ENCODE measurements around the gene RNF20.
"Not testable (repeated sequence)": the region's sequence is repeated elsewhere in the genome, so short reads cannot be mapped to it uniquely, and the experiment has no call there.

The RNF20 gene

DNA sequence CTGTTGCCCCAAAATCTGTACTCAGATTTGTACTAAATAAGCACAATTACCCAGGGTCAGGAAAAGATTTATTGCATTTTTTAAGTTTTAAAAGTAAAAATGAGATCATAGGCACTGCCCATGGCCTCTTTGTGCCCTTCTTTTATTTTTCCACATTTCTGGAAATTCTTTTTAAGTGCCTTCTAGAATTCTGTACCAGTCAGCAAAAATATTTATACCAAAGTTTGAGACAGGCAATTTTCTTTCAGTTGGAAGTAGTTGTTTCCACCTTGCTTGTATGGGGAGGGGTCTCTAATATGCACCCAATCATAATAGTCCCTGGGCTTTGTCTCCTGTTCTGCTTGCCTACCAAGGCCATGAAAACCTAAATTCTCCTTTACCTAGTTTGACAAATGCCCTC is 5.6 kb upstream of the RNF20 start:
- FAIRE-seq (no peak), DNase-seq (ENCODE audit: insufficient read length, low spot score) (no peak)

DNA sequence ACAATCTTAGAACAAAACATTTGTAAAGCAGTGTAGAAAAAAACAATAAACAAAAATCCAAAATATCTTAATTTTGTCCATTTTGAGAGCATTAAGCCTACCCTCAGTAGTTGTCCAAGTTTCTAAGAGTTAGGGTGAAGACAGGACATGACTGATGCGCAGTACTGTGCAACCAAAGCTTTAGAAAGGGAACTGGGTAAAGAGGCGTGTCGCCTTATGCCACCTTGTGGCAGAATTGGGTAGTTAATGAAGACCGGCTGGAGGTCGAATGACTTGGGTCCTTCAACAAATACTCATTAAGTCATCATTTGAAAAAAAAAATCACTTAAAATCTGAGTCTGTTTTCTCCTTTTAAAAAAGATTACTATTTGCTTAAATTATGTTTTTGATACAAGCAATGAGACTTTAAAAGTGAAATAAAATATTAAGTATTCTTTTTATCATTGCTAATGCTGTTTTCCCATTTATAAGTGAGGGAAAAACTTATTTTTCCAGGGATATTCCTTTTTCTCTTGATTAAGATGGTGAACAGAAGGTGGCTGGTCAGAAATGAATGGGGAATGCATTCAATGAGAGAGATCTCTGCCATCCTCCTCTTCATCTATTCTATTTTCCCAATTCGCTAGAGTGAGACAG is 3.5 kb upstream of the RNF20 start:
- FAIRE-seq, result no peak
- peak; percentile 53 for DNase-seq (ENCODE audit: insufficient read length, low spot score)

DNA sequence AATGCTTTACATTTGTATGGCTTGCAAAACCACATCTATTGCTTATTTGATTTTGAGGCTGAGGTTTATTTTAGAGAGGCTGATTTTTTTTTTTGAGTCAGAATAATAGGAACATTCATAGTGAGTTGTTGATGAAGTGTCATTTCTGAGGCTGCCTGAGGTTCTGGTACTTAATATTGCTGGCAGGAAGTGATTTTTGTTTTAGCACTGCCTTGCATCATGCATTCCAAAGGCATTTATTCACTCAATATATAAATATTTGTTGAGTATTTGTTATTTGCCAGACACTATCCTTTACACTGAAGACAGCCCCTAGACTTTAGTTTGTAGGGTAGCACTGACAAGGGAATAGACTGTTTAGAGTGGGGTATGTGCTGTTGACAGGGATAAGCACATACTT is 2.7 kb downstream of the RNF20 start:
- FAIRE-seq, result no peak
- no peak for DNase-seq (ENCODE audit: insufficient read length, low spot score)

DNA sequence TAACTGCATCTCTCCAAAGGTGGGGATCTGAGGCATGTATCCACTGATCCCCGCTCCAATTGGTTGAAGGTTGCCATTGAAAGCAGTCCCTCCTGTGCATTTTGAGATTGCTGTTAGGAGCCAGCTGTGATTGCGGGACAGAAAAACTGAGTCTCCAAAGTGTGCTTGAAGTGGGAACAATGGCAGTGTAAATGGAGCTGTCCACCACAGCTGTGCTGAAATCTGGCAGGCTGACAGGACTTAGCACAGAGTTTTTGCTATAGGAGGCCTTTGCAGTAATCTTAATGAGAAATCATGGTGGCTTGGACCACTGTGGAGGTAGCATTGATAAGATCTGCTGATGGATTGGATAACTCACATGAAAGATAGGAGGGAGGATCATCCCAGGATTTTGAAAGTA is 3.3 kb downstream of the RNF20 start:
- DNase-seq (ENCODE audit: insufficient read length, low spot score), result no peak
- FAIRE-seq, result no peak

DNA sequence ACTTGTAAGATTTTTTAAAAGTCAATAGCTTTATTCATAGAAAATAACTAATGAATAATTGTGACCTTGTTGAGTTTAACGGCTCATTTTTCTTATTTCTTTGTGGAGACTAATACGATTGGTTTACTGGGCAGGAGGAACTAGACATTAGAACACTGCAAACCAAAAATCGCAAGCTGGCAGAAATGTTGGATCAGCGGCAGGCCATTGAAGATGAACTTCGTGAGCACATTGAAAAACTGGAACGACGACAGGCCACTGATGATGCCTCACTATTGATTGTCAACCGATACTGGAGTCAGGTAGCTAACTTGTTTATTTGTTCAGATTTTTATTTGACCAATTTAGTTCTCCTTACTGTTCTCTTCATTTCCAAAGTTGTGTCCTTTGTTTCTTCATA is 6.4 kb downstream of the RNF20 start:
- no peak for DNase-seq (ENCODE audit: insufficient read length, low spot score)
- FAIRE-seq, result no peak

DNA sequence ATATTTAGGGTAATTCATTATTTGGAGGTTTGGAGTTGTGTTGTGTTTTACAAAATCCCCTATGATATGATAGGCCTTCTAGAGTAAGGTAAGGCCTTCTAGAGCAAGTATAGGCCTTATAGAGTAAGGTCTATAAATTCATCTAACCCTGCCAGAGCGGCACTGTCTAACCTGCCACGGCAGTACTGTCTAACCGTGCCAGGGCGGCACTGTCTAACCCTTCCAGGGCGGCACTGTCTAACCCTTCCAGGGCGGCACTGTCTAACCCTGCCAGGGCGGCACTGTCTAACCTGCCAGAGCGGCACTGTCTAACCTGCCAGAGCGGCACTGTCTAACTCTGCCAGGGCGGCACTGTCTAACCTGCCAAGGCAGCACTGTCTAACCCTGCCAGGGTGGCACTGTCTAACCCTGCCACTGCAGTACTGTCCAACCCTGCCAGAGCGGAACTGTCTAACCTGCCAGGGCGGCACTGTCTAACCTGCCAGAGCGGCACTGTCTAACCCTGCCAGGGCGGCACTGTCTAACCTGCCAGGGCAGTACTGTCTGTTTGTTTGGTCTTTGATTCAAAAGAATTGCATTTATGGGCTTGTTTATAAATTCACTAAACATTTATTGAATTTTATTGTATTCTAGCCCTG is 9.6 kb downstream of the RNF20 start:
- DNase-seq (ENCODE audit: insufficient read length, low spot score) (no peak), FAIRE-seq (no peak)

DNA sequence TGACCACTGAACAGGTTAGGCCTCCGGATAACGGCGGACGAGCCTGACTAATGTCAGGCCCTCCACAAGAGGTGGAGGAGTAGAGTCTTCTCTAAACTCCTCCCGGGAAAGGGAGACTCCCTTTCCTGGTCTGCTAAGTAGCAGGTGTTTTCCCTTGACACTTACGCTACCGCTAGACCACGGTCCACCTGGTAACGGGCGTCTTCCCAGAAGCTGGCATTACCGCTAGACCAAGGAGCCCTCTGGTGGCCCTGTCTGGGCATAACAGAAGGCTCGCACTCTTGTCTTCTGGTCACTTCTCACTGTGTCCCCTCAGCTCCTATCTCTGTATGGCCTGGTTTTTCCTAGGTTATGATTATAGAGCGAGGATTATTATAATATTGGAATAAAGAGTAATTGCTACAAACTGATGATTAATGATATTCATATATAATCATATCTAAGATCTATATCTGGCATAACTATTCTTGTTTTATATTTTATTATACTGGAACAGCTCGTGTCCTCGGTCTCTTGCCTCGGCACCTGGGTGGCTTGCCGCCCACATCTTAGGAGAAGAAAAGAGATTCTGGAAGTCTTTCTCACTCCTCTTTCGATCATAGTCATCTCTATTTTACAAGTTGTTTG is 15.9 kb downstream of the RNF20 start:
- DNase-seq (ENCODE audit: insufficient read length, low spot score); FAIRE-seq: not testable (repeated sequence)

DNA sequence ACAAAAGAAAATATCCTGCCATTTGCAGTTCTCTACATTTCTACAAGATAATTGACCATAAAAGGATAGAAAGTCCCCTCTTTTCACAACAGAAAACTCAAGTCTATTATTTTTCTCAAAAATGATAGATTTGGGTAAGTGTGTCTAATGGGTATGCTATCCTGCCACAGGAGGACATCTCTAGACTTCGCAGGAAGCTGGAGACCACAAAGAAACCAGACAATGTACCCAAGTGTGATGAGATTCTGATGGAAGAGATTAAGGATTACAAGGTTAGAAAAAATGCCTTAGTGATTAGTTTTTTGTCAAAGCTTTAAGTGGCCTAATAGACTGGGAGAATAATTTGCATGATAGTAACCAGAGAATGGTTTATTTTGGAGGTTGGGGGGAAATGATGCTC is 28.1 kb downstream of the RNF20 start:
- FAIRE-seq (no peak), DNase-seq (ENCODE audit: insufficient read length, low spot score) (no peak)

DNA sequence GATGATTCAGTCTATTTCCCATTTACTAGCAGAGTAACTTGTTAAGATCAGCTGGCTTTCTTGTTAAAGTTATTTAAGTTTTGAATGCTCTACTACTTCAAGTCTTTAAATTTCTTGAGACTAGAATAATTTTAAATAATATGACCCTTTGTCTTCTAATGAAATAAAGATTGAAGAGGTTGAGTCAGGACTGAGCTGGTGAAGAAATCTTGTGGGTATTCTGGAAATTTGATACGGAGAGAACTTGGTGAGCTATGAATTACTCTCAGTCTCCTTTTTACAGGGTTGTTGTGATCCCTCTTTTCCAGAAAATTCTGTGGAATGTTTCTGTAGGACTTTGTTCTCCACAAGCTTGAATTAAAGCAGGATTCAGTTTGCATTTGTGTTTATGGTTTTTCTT is 29.3 kb downstream of the RNF20 start:
- DNase-seq (ENCODE audit: insufficient read length, low spot score), result no peak
- FAIRE-seq, result no peak

DNA sequence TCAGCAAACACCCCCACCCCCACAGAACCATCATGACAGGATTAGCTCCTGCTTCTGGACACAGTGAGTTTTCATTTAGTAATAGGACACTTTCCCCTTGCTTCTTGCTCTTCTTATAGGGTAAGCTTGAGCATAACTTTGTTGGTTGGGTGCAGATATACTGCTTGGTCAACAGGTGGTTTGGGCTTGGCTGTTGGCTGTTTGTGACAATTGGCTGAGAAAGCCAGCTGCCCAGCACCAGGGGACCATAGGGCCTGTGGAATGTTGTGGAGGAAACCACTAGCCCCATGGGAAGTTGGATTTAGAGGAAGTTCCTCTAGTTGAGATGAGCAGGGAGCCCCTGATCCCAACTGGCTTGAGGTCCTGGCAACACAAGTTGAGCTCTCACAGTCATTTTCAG is 30.6 kb downstream of the RNF20 start:
- DNase-seq (ENCODE audit: insufficient read length, low spot score), result no peak
- no peak for FAIRE-seq

DNA sequence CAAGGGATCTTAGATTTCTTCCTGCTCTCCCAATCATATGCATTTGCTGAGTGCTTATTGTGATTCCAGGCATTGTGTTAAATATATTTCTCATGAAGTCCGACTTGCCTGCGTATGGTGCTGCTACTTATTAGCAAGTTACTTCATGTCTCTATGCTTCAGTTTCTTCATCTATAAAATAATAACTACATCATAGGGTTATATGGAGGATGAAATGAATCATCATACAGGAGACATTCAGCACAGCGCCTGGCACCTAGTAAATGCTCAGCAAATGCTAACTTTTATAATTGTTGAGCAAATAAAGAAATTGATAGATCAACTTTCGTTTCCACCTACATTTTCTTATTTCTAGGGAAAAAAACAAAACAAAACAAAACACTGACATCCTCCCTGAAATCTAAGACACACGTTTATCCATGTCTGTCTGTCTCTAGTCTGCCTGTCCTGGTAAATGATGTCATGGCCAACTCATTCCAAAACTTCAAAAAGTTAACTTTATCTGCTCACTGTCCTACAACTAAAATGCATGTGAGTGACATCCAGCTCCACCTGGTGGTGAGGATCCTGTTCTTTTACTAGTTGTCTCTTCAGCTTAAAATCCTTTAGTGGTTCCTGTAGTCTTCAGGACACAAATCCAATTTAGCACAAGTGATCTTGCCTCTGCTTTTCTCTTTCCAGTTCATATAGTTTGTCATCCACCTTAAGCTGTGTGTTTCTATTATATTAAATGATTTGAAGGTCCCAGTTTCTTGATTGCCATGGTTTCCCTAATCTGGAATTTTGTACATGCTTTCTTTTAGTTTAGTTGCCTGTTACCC is 33.5 kb downstream of the RNF20 start:
- FAIRE-seq (no peak), DNase-seq (ENCODE audit: insufficient read length, low spot score) (peak; percentile 3)

DNA sequence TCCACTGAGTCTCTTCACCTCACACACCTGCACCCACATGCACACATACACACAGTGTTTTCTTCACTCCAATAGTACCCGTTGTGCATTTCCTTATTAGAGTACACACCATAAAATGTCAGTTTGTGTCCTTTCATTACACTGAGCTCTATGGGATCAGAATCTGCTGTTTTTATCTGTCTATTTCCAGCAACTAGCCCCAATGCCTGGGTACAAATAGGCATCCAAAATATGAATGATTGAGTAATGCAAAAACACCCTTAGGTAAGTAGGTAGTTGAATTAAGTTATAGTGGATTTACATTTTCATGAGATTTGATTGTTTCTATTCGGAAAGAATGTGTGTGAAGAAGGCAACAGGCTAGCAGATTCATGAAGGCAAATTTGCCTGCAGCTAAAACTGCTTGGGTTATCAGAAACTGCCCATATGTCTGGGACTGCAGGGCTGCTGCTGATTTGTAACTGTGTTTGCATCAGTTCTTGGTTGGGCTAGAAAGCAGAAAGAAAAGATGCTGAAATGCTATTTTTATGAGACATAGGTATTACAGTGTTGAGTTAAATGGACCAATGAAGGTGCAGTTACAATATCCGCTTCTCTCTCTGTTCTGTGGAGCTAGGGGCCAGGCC is 34.2 kb downstream of the RNF20 start:
- DNase-seq (ENCODE audit: insufficient read length, low spot score), result no peak
- no peak for FAIRE-seq

DNA sequence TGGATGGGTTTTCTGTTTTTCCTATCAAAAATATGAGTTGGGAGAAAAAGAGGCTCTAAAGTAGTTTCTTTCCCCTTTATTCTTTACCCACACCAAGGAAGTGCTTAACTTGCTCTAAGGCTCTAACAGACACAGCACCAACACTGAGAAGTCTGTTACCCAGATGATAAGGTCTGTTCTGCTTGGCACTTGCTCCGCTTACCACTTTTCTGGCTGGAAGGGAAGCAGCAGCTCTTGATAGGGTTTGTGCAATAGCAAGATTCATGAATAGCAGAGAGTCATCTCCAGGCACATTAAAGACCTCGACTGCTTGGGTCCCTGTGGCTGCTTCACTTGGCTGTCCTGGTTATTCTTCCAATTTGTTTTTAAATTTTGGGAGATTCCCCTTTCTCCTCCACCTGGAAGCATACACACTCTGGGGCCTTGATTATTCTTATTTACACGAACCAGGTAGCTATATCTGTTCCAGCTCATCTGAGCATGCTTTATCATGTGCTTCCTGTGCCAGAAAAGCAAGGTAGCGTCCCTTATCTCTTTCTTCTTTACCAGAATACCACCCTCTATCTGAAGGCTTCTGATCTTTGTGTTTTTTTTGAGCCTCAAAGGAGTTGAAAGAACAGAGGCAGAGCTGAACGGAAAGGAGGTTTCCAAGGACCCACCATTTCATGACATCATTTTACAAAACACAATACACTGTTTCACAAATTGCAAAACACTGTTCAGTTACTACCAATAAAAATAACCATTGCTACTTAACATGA is 36.3 kb downstream of the RNF20 start:
- no peak for FAIRE-seq
- no peak for DNase-seq (ENCODE audit: insufficient read length, low spot score)

DNA sequence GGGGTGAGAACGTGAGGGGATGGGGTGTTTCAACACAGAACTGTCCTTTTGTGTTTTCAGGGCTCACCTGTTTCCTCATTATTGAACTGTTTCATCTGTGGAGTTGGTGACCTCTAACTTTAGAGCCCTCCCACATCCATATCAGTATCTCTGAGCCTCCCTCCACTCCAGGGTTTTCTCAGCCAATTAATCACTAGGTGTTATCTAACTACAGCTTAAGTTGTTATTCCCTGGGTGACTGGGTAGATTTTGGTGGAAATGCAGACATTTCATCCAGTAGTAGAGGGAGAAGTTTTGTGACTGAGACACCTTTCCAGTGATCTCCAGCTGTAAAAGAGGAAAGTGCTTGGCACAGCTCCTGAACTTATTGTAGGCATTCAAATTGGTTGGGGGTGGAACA is 37.5 kb downstream of the RNF20 start:
- no peak for FAIRE-seq
- no peak for DNase-seq (ENCODE audit: insufficient read length, low spot score)

DNA sequence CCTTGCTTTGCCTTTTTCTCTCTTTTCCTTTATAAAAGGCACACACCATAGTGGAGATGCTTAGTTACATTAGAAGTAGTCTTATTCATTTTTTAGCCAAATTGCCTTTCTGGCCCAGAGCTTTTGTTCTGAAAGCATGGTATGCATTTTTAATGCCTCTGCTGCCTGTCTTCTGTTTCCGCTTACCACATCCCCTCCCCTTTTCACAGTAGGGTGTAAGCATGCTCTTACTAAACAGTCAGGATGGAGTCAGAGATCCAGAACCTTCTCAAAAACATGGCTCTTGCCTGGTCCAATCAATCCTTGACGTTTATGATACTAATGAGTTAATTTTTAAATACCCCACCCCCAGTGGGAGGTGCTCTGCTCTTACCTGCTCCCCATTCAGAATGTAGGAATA is 38.7 kb downstream of the RNF20 start:
- no peak for FAIRE-seq
- no peak for DNase-seq (ENCODE audit: insufficient read length, low spot score)

DNA sequence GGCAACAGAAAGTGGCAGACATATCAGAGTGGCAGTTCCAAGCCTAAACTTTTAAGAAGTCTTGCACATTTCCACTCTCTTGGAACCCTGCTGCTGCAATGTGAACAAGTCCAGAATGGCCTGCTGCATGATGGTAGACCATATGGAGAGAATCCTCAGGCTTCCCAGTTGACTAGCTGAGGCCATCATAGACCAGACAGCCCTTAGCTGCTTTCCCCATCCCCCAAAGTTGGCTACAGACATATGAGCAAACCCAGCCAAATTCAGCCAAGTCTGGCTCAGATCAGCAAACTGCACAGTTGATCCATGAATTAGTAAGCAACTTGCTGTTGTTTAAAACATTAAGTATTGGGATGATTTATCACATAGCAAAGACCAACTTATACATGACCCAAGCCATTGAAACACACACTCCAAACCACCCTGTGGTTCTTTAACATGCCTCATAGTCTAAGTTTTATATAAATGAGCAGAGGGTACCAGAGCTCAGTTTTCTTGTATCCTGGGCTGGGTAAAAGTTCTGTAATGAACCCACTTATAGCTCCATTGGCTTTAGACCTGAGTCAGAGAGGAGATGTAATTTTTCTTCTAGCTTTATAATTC is 41.2 kb downstream of the RNF20 start:
- FAIRE-seq (no peak), DNase-seq (ENCODE audit: insufficient read length, low spot score) (no peak)

DNA sequence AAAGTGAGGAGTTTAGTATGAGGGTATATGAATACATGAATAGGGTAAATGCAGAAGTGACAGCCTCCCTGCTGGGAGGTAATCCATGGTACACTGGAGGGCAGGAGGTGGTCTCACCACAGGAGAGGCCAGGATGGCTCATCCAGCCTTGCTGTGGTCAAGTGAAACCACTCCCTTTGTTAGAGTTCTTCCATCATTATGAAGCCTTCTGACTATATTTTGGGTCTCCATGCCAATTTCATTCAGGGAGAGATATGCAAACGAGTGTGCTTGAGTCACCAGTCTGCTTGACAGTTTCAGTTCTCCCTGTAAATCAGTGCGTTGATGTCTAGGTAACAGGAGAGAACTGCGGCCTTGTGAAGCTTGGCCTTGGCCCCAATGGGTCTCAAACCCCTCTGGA is 44.7 kb downstream of the RNF20 start:
- DNase-seq (ENCODE audit: insufficient read length, low spot score) (no peak), FAIRE-seq (no peak)

DNA sequence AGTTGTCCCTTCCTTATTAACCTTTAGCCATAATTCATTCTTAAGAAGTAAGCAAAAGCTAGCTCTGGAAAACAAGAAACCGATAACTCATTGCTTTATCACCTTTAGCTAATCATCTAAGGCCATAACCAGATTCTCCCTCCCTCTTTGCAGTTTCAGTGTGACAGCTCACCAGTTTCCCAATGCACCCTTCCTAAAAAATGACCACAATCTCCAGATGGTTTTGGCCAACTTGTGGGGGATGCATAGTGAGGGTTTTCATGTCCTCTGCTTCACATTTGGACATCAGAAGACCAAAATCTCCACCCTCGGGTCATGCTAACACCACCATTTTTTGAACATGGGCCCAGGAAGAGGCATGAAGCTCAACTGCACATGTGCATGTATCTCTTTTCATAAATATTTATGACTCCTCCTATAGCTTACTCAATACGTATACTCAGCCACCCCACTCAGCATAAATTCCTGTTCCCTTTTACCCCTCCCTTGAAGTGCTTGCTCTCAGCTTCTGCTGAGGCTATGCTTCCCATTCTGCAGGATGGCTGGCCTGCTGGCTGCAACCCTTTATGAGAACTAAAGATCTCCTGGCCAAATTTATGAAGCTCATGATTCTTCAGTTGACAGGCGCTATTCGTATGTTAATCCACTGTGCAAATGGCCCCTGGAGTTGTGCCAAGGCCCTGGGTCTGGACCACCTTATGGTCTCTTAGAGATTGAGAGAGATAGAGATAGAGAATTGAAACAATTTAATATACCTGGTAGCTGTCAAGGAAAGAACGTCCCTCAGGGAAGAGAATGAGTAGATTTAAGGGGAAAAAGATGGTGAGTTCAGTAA is 46.3 kb downstream of the RNF20 start:
- no peak for FAIRE-seq
- no peak for DNase-seq (ENCODE audit: insufficient read length, low spot score)

DNA sequence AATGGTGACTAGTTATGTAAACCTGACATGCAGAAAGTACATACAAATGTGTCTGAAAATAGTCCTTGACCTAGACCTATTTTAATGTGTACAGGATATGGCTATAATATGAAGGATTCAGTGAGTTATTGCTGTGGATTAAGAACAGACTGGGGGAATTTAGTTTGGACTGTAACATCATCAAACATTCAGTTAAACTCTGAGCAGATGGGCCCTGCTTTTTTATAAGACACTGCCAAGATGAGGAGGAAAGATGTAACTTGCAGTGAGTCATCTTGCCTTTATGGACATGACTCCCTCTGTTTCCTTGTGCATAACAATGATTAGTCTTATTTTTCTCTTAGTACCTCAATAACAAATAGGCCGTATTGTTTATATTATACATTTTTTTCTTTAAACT is 48.9 kb downstream of the RNF20 start:
- FAIRE-seq, result no peak
- DNase-seq (ENCODE audit: insufficient read length, low spot score), result peak; percentile 15
